ENCODE data around the gene CHCHD6. TPM values are rescaled to one million over a fixed set of nuclear protein-coding genes. Genes with fewer than 3 reads are reported as not detected.

Gene CHCHD6
- total RNA-seq, 4 donors from 2014 or later: 2.4 to 44.6 (median 5.1) TPM

- H3K27ac ChIP-seq: no peak overlapping the region
- DNase-seq: no peak
- no peaks in the 10 kb centered on the region for H3K4me1 ChIP-seq
- no peak overlapping the region for H3K4me3 ChIP-seq
- no peak for TF ChIP-seq POLR2A (IDR thresholded peaks at IDR 0.05)
- TF ChIP-seq, protein P1, sequence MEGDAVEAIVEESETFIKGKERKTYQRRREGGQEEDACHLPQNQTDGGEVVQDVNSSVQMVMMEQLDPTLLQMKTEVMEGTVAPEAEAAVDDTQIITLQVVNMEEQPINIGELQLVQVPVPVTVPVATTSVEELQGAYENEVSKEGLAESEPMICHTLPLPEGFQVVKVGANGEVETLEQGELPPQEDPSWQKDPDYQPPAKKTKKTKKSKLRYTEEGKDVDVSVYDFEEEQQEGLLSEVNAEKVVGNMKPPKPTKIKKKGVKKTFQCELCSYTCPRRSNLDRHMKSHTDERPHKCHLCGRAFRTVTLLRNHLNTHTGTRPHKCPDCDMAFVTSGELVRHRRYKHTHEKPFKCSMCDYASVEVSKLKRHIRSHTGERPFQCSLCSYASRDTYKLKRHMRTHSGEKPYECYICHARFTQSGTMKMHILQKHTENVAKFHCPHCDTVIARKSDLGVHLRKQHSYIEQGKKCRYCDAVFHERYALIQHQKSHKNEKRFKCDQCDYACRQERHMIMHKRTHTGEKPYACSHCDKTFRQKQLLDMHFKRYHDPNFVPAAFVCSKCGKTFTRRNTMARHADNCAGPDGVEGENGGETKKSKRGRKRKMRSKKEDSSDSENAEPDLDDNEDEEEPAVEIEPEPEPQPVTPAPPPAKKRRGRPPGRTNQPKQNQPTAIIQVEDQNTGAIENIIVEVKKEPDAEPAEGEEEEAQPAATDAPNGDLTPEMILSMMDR (IDR thresholded peaks at IDR 0.05): no peak
- H3K27me3 ChIP-seq: no peaks in the 10 kb centered on the region
- H3K9me3 ChIP-seq: no peaks in the 10 kb centered on the region
- no peaks in the 10 kb centered on the region for H3K36me3 ChIP-seq
These were observed 39.3 kb downstream of the CHCHD6 start for GRCh38 chr3:126743350-126743749.

GRCh38 chr3:126743781-126744180 is 39.7 kb downstream of the CHCHD6 start:
- Histone ChIP-seq H3K4me3 (no peak overlapping the region), H3K36me3 (no peaks in the 10 kb centered on the region), H3K27me3 (no peaks in the 10 kb centered on the region), H3K9me3 (no peaks in the 10 kb centered on the region), H3K27ac (no peak overlapping the region), H3K4me1 (no peaks in the 10 kb centered on the region)
- TF ChIP-seq, protein P1 (IDR thresholded peaks at IDR 0.05): no peak
- TF ChIP-seq POLR2A (IDR thresholded peaks at IDR 0.05): no peak
- DNase-seq: no peak

DNA sequence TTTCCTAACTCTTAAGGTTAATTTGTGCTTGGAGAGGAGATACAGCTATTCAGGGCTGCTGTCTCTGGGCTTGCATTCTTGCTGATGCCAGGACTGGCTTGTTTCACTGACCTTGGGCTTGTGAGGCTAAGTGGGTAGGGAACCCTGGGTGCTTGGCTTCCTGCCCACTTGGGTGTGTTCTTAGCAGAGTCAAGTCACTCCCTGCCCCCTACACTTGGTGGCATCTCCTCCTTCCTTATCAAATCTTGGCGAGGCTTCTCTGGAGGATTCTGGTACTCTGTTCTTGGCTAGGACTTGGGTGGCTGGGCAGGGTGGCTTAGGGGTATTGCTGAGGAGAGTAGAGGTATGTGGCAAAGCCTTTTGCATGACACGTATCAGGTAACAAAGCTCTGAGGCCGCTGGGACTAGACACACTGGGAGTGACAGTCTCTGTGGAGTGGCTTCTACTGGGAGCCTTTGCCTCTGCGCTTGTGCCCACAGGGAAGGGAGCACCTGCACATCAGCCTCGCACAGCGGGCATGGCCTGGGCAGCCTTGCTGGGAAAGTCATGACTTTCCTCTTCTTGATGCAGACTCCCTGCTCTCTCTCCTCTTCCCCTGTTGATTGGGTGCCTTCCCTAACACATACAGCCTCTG is 41.8 kb downstream of the CHCHD6 start:
- H3K27me3 ChIP-seq: no peaks in the 10 kb centered on the region
- no peak overlapping the region for H3K27ac ChIP-seq
- no peak for TF ChIP-seq POLR2A (IDR thresholded peaks at IDR 0.05)
- TF ChIP-seq, protein P1 (IDR thresholded peaks at IDR 0.05): no peak
- H3K4me3 ChIP-seq: no peak overlapping the region
- peak in 2 of 3 donors; percentile 70 for DNase-seq
- H3K36me3 ChIP-seq: no peaks in the 10 kb centered on the region
- H3K9me3 ChIP-seq: no peaks in the 10 kb centered on the region
- H3K4me1 ChIP-seq: no peaks in the 10 kb centered on the region

DNA sequence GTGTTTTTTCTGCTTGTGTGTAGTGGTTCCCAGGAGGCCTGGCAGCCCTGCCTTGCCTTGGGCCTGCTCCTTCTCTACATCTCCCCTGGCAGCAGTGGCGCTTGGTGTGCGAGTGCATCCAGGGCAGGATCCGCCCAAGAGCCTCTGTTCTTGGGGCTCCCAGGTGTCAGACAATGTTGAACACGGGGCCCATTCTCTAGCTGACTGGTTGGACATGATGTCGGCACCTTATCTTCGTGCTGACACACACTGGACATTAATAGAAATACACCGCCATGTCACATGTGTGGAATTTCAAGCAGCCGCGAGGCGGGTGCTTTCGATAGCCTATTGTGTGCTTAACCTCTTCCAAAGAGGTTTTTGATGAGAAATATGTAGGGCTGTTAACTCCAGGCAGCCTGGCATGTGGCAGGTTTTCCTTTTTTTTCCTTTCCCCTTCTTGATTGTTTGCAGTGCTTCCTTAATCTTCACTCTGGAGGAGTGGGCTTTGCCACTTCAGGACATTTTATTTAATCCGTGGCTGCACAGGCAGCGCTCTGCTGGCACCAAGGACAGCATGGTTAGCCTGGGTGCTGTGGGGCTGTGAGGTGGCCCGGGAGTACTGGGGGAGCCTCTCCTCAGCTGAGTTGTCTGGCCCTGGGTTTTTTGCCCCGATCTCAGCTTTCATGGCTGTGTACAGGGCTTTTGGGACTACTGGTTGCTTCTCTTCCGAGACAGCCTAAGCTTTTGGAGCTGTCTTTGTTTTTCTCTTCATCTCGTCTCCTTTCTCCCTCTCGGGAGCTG is 42.5 kb downstream of the CHCHD6 start:
- no peaks in the 10 kb centered on the region for H3K36me3 ChIP-seq
- H3K27ac ChIP-seq: no peak overlapping the region
- no peaks in the 10 kb centered on the region for H3K27me3 ChIP-seq
- DNase-seq: no peak
- H3K4me1 ChIP-seq: no peaks in the 10 kb centered on the region
- H3K4me3 ChIP-seq: no peak overlapping the region
- TF ChIP-seq POLR2A (IDR thresholded peaks at IDR 0.05): no peak
- TF ChIP-seq, protein P1 (IDR thresholded peaks at IDR 0.05): no peak
- no peaks in the 10 kb centered on the region for H3K9me3 ChIP-seq

GRCh38 chr3:126747768-126748167 is 43.7 kb downstream of the CHCHD6 start:
- TF ChIP-seq POLR2A (IDR thresholded peaks at IDR 0.05): no peak
- TF ChIP-seq, protein P1 (IDR thresholded peaks at IDR 0.05): no peak
- Histone ChIP-seq H3K4me1 (no peaks in the 10 kb centered on the region), H3K27me3 (no peaks in the 10 kb centered on the region), H3K27ac (no peak overlapping the region), H3K4me3 (no peak overlapping the region), H3K9me3 (no peaks in the 10 kb centered on the region), H3K36me3 (no peaks in the 10 kb centered on the region)
- DNase-seq: no peak
